Liver (tissue), 2 donors: Measurements from ENCODE around the gene GOLGA1.

ENCODE experiments used
- EGR1 ChIP-seq, 2 donors: IDR thresholded peaks; 2 replicates each; pipeline ENCODE4 v1.6.1; 2016 to 2018; ENCODE audit warnings: antibody characterized with exemption in 2 of 2, low read depth in 2 of 2
- REST ChIP-seq: IDR thresholded peaks from 2 replicates; pipeline ENCODE4 v1.6.1; 2016; ENCODE audit warnings: antibody characterized with exemption, mild to moderate bottlenecking
- TAF1 ChIP-seq: conservative IDR thresholded peaks from 2 replicates; pipeline ENCODE4 v1.6.1; 2016; ENCODE audit warnings: antibody characterized with exemption, mild to moderate bottlenecking
- YY1 ChIP-seq: IDR thresholded peaks from 2 replicates; pipeline ENCODE4 v1.6.1; 2016; ENCODE audit warnings: antibody characterized with exemption, mild to moderate bottlenecking
- donor health status: healthy.

DNA sequence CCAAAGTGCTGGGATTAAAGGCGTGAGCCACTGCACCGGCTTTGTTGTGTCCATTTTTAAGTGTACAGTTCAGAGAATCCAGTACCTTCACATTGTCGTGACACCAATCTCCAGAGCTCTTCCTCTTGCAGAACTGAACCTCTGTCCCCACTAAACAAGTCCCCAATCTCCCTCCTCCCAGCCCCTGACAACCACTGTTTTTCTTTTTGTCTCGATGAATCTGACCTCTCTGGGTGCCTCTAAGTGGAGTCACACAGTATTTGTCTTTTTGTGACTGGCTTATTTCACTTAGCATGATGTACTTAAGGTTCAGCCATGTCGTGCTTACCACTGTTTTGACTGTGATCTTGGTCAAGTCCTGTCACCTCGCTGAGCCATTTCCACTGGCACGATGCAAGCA, 86.1 kb downstream of the GOLGA1 start:
- no peak for TF ChIP-seq YY1
- TF ChIP-seq EGR1 (IDR thresholded peaks at IDR 0.05; ENCODE audit: low read depth in 2 of 2) = no peak
- TF ChIP-seq REST = no peak
- no peak for TF ChIP-seq TAF1
